HG03064 (cell line): ENCODE measurements around the gene FYB1.
A peak's percentile ranks its signal among the peaks of the same experiment; 100 is the strongest.
"Not testable (repeated sequence)": the region's sequence is repeated elsewhere in the genome, so short reads cannot be mapped to it uniquely, and the experiment has no call there.

Source experiments
- ATAC-seq: cut with Tn5 transposase; IDR thresholded peaks from one replicate; pipeline ENCODE4 v1.9.1; 2021; ENCODE audit warnings: low read depth; ENCODE audit not compliant: unreplicated experiment

FYB1 gene

DNA sequence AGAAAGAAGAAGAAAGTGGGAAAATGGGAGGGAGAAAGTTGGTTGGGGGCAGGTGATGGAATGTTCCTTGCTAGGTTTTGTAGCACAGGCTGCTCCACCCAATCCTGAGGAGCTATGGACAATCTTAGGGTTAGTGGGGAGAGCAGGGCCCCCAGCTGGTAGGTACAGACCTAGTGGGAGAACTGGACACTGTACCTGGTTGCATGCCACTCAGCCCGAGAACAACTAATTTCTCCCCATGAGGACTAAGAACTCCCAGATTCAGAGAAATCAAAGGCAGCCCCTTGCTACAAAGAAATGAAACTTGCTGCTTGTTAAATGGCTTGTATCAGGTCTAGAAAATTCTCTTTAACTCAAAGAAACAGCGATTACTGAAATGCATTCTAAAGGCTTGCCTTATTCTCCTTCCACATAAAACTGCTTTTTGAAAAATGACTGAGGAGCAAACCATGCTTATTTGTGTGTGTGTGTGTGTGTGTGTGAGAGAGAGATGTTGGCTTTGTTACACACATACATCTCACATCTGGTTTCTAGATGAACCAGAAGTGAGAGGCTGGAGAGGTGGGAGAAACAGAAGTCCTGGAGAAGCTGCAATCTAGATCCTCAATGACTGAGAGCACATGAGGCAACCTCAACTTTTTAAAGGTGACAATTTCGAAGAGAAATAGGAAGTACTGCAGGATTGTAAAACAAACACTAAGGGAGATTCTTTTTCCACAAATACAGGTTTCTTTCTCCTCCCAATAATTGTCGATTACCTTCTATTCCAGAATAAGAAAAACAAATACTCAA lies 28.9 kb downstream of the FYB1 start:
- no peak for ATAC-seq

DNA sequence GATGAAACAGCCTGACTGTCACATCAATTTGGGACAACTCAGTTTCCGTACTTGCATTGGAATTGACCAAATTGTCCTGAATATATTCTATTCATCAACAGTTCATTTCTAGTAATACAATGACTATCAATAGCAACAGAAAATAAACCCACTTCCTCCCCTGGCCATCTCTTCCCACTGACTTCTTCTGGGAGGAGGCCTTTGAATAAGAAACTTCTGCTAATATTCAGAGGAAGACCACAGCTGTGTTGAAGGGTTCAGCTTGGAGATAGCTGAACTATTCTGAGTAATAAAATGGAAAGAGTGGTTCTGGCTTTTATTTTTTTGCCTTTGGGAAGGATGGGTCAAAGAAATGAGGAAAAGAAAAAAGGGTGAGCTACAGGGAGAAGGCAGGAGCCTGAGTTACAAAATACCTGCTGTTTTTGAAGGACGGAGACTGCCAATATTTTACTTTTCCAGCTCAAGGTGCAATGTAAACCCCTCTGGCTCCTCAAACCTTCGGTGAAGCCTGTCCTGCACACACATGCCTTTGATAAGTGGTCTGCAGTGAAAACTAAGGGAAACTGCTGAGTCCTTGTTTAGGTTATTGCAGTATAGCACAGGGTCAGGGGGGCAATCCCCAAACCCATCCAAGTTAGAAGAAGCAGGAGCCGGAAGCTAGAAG lies 29.9 kb downstream of the FYB1 start:
- no peak for ATAC-seq

GRCh38 chr5:39187831-39188731 lies 31.3 kb downstream of the FYB1 start:
- no peak for ATAC-seq

GRCh38 chr5:39186722-39187539 lies 32.4 kb downstream of the FYB1 start:
- no peak for ATAC-seq

DNA sequence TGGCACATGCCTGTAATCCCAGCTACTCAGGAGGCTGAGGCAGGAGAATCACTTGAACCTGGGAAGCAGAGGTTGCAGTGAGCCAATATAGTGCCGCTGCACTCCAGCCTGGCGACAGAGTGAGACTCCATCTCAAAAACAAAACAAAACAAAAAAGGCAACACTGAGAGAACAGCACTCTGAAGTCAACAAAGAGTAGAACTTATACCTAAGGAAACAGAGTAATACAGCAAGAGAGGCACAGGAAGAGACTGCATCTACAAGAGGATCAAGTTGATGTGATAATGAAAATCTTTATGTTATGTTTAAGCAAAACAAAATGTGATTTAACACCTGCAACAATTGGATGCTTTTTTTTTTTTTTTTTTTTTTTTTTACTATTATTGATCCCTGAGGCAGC lies 33.1 kb downstream of the FYB1 start:
- no peak for ATAC-seq

DNA sequence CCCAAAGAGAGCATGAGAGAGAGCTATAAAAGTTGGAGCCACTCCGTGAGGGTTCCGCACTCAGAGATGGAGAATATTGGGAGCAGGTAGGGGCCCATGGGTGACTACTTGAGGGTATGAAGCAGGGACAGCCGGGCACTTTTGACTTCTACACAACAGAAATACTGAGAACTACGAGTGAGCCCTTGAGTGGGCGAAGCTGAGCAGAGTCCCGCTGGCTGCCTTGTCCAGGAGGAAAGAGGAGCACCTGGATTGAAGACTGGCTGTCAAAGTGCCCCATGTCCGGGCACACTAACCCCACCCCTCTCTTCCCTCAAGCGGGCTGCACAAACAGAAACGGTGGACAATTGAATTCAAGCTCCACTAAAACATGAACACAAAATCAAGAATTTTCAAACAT lies 33.6 kb downstream of the FYB1 start:
- no peak for ATAC-seq

DNA sequence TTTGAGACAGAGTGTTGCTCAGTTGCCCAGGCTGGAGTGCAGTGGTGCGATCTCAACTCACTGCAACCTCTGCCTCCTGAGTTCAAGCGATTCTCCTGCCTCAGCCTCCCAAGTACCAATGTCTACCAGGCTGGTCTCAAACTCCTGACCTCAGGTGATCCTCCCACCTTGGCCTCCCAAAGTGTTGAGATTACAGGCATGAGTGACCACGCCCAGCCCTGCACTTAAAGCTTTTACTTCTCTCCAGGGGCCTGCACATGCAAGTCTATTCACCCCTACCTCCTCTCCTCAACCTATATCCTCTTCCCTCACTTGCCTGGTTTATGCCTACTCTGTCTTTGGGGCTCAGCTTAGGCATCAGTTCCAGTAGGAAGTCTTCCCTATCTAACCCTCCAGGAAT lies 39.8 kb downstream of the FYB1 start:
- not testable (repeated sequence) for ATAC-seq

DNA sequence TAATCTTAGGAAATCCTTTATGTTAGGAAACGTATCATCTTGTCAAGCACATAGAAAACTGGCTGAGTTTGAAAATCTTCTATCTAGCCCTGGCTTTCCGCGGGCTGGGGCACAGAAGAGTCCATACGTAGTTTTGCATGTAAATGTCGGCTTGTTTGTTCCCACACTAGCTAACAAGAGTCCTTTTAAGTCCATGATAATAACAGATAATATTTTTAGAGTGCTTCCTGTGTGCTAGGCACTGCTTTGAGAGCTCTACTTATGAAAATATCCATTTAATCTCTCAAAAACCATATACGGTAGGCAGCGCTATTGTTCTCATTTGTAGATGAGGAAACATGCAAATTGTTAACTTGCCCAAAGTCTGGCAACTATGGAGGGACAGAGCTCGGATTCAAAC lies 40.5 kb downstream of the FYB1 start:
- ATAC-seq: no peak

DNA sequence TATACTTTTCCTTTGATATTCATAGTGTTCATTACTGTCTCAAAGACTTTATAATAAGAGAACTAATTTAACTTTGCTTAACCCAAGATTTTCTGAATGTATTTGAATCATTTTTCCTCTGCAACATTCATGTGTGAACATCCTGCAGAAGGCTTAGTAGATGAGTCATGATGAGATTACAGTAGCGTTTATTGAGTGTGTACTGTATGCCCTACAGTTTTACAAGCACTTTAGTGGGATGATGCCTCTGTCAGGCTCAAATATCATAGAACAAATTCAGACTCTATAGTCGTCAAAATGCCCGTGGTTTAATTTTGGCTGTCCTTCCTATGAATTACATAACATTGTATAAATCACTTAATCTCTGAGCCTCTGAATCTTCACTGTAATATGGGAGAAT lies 41.2 kb downstream of the FYB1 start:
- ATAC-seq: no peak

DNA sequence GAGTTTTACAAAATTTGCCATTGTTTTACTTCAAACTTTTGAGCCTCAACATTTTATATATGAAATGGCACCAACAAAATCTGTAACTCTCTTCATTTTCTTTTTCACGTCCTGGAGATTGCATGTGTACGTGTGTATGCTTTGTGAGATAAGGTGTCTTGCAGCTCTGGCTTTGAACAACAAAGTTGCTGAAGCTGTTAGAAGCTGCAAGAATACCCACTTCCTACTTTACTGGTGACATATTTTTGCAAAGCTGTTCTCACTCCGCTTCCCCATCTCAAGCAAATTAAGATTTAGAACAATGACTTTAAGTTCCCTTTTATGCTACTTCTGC lies 41.8 kb downstream of the FYB1 start:
- peak; percentile 75 for ATAC-seq

DNA sequence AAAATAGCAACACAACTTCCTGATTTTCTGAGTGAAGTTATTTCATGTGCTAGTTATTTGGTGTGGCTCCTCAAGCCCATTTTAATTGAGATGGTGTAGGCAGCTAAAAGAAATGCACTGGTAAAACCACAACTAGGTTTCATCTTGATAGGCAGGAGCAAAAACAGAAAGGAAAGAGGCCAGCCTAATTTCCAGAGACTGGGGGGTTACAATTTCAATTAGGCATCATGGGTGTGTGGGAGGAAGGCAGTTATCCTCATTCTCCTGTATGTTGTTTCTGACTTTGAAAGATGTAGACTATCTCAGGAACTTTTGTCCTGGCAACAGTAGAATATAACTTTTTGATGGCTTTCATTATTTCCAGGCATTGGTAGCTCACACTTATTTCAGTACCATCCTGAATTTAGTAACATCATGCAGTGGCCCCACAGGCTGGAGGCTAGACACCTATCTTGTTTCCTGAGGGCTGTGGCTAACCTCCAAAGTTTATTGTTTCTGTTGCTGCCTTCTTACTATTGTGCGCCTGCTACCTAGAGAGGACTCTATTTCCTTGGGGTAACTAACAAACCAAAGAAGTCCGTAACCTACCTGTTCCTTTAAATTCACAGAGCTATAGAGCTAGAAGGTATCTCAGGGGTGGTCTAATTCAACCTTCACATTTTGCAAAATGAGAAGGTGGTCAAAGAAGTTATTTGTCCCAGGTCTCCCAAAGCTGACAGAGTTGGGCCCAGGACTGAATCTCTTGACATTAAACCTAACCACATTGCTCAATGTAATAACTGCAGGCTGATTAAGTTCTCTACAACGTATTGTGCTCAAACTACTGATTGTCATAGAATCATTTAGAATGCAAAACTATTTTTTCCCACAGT lies 42.4 kb downstream of the FYB1 start:
- ATAC-seq: peak; percentile 50

GRCh38 chr5:39175273-39175955 lies 43.9 kb downstream of the FYB1 start:
- no peak for ATAC-seq

GRCh38 chr5:39173069-39173468 lies 46.3 kb downstream of the FYB1 start:
- no peak for ATAC-seq

DNA sequence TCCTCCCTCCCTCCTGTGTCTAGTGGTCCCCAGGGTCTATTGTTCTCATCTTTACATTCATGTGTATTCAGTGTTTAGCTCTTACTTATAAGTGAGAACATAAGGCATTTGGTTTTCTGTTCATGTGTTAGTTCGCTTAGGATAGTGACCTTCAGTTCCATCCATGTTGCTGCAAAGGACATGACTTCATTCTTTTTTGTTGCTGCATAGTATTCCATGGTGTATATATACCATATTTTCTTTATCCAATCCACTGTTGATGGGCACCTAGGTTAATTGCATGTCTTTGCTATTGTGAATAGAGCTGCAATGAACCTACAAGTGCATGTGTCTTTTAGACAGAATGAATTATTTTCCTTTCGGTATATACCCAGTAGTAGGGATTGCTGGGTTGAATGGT lies 46.8 kb downstream of the FYB1 start:
- no peak for ATAC-seq

GRCh38 chr5:39171647-39172046 lies 47.7 kb downstream of the FYB1 start:
- no peak for ATAC-seq

GRCh38 chr5:39169081-39169480 lies 50.3 kb downstream of the FYB1 start:
- ATAC-seq: no peak

GRCh38 chr5:39167972-39168342 lies 51.4 kb downstream of the FYB1 start:
- ATAC-seq: no peak

DNA sequence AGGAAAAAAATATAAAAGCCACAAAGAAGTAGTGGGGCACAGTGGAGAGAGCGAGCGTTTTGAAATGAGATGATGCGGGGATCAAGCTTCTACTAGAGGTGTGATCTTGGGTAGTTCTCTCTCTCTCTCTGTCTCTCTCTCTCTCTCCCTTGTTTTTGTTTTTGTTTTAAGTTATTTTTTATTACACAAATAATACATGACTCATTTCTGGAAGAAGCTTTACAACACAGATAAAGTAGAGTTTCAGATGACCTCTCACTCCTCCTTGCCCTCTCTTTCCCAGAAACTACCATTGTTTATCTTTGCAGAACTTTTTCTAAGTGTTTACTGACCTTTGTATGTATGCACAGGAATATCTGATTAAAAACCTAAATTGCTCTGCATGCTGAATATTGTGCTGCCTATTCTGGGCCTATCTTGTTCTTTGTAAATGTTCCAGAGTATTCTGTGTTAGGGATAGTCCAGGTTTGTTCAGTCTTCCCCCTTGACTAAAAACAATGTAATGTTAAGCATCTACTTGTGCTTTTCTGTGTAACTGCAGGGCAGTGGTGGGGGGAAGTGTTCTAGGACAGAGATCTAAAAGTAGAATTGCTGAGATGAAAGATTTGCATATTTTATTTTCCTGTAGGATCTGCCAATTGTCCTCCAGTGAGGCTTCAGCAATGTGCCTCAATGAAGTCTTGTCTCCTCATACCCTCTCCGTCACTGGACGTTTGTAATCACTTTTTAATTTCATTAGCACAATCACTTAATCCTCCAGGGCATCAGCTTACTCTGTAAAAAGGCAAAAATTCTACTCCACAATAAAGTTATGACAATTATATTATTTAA lies 52.0 kb downstream of the FYB1 start:
- no peak for ATAC-seq
